GM12892 (cell line): ENCODE measurements around the gene MMP20.

ENCODE experiments used
- DNase-seq: peaks from one replicate; pipeline ENCODE4 v3.0.0; 2011; ENCODE audit not compliant: insufficient read length
- FAIRE-seq: peaks from 2 replicates; lab custom pipeline; 2011; peaks lifted over from hg19 to GRCh38; lab: Jason Lieb, UNC
- POLR2A ChIP-seq: IDR thresholded peaks from 2 replicates; pipeline ENCODE4 v1.6.1; 2011; ENCODE audit warnings: low read depth, low read length, control low read depth
- POLR2AphosphoS5 ChIP-seq: IDR thresholded peaks from 2 replicates; pipeline ENCODE4 v1.6.1; 2011; ENCODE audit warnings: low read depth, low read length, control low read depth
- TAF1 ChIP-seq: IDR thresholded peaks from 2 replicates; pipeline ENCODE4 v1.6.1; 2011; ENCODE audit warnings: low read depth, mild to moderate bottlenecking, control low read depth, low read length, borderline replicate concordance

Gene MMP20

DNA sequence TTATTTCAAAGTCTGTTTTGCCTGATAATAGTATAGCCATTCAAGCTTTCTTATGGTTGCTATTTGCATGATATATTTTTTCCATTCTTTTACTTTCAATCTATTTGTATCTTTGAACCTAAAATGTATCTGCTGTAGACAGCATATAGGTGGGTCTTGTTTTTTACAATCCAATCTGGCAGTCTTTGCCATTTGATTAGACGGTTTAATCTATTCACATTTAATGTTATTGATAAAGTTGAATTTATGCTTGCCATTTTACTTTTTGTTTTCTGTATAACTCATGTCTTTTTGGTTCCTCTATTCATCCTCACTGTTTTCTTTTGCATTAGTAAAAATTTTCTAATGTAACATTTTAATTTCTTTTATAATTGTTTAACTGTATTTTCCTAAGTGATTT, 37.4 kb downstream of the MMP20 start:
- DNase-seq: no peak
- no peak for TF ChIP-seq POLR2A
- TF ChIP-seq TAF1: no peak
- TF ChIP-seq POLR2AphosphoS5: no peak
- FAIRE-seq: no peak

DNA sequence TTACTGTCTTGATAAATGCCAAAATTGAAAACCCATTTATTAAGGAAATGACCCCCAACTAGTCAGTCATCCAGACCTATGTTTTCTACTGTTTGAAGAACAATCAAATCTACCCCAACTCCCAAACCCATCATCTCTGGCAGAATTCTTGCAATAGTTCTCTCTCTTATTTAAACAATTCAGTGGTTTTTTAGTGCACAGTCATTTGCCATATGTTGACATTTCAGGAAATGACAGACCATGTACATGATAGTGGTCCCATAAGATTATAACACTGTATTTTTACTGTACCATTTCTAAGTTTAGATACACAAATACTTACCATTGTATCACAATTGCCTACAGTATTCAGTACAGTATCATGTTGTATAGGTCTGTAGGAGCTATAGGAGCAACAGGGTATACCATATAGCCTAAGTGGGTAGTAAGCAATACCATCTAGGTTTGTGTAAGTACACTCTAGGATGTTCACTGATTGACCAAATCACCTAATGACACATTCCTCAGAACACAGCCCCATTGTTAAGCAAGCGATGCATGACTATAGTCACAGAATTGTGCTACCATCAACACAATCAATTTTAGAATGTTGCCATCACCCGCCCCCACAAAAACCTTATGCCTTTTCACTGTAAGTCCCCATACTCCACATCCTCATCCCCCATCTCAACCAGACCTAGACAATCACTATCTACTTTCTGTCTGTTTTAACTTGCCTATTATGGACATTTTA, 41.8 kb downstream of the MMP20 start:
- DNase-seq (no peak), FAIRE-seq (peak; percentile 80)
- no peak for TF ChIP-seq TAF1
- no peak for TF ChIP-seq POLR2AphosphoS5
- no peak for TF ChIP-seq POLR2A

DNA sequence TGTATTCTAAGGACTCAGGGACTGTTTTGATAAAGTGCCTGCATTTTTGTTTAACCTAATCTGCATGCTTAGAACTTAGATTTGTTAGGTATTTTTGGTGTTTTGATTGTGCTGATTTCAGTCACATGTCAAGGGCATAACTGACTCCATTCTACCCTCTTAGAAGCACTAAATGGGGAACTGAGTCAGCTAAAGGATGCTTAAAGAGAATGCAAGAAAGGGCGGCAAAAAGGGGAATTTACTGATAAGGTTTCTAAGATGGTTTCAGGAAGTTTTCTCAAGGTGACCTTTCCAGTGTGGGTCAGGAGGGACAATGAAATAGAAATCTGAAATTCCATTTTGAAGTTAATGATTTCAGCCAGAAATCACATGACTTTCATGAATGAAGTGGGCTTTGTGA, 43.0 kb downstream of the MMP20 start:
- DNase-seq (no peak), FAIRE-seq (peak; percentile 30)
- TF ChIP-seq POLR2A (no peak), POLR2AphosphoS5 (no peak), TAF1 (no peak)

DNA sequence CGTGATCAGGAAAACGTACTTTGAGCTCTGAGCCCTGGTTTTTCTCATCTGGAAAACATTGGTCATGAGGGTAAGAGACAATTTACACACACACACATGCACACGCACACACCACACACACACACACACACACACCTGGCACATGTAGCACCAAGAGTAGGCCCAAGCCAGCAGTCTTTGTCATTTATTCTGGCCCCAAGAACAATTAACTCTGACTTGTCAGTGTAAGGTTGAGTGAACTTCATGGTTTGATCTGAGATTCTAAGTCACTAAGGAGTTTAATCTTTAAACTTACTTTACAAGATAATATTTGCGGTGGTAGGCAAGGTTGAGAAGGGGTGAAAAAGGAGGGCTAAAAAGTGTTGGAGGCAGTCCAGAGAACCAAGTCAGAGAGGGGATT, 44.1 kb downstream of the MMP20 start:
- no peak for TF ChIP-seq POLR2AphosphoS5
- TF ChIP-seq POLR2A: no peak
- no peak for TF ChIP-seq TAF1
- no peak for DNase-seq
- FAIRE-seq: no peak

DNA sequence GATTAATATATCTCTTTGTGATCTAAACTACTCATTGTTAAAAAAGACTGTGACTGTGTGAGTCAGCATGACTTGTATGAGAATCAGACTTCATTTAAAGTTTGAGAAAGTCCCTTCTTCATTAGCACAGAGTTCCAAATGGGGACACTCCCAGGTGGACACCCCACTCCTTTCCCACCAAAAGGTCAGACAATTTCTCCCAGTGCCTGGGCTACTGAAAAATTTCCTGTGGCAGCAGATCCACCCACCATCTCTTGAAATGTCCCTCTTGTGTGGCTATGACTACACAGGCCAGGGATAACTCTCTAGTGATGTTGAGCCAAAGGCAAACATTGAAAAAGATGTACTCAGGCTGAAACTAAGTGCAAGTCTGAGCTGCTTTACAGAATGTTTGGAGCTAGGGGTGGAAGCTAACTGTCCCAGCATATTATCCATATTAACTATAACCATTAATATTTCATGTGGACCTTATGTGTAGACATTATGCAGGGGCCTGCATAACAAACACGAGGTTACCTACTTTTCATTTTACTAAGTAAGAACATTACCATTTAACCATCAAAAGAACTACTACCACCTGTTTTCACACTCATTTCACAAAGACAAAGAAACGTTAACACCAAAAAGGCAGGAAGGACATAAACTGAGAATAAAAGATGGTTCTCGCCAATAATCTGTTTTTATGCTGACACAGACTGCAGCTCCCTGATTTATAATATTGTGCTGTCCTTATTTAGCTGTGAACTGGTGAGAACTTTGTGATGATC, 44.8 kb downstream of the MMP20 start:
- no peak for DNase-seq
- no peak for TF ChIP-seq POLR2AphosphoS5
- no peak for TF ChIP-seq TAF1
- TF ChIP-seq POLR2A: no peak
- FAIRE-seq: peak; percentile 96

DNA sequence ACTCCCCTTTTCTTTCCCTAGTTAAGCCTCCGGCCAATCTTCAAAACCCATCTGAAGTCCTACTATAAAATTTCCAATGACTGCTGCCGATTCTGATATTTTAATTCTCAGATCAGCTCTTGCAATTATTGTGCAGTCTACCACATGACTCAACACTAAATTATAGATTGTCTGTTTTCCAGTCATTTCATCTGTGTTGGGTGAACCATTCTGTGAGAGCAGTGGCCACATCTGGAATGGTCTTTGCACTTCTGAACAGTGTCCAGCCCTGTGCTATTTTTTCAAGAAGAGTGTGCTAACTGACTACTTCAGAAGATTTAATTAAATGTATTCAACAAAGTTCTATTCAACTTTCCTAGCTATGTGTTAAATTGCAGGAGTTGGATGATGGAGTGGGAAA, 47.4 kb downstream of the MMP20 start:
- DNase-seq: no peak
- TF ChIP-seq POLR2AphosphoS5 (no peak), POLR2A (no peak), TAF1 (no peak)
- peak; percentile 51 for FAIRE-seq

DNA sequence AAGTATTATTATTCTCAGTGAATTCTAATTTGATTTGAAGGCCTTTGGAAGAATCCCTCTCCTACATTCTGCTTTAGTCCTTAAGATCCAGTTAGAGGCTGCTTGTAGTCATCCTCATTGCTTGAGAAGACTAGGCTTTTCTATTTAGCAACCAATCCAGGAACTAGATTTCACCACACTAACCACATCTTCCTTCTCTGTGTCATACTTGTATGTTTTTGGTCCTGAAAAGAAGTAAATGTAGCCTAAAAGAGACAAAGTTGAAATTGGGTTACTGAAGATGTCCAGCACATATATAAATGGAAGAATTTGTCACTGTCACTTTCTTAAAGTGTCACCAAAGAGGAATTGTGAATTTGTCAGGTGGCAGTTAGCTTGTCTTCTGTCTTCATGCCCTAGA, 48.0 kb downstream of the MMP20 start:
- FAIRE-seq (peak; percentile 86), DNase-seq (no peak)
- TF ChIP-seq POLR2A (no peak), TAF1 (no peak), POLR2AphosphoS5 (no peak)

DNA sequence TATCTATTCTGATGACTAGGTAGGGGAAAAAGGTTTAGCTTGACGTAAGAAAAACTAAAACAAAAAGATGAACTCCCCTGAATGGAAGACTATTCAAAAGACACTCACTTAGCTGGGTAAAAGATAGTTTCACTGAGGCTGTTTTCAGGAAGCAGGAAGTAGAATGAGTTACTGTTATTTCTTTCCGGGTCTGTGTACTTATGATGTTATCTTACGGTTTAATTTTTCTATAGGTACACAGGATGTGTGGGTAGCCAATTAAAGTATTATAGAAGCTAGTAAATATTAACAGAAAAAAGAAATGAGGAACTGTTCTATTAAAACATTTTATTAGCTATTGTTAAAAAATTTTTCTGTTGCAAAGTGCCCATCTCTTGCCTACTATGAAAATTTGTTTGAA, 48.8 kb downstream of the MMP20 start:
- FAIRE-seq: peak; percentile 14
- DNase-seq: no peak

DNA sequence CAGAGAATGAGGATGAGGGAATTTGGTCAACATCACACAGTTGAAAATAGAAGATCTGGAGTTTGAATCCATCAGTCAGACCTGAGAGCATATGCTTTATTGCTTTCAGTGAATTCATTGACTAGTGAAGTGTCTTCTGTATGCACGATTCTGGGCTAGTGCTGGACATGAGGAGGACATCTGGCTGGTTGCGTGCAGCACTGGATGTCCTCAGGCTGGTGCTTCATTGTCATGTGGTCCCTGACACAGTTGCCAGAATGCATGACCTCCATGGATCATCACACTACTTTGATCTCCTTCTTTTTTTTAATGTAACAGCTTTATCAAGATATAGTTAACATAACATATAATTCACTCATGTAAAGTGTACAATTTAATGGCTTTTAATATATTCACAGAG, 50.1 kb downstream of the MMP20 start:
- DNase-seq (no peak), FAIRE-seq (no peak)
- TF ChIP-seq TAF1: no peak
- no peak for TF ChIP-seq POLR2AphosphoS5
- TF ChIP-seq POLR2A: no peak

More for the DNA sequence above, 48.8 kb downstream of the MMP20 start:
- no peak for TF ChIP-seq POLR2AphosphoS5
- TF ChIP-seq TAF1: no peak
- TF ChIP-seq POLR2A: no peak

DNA sequence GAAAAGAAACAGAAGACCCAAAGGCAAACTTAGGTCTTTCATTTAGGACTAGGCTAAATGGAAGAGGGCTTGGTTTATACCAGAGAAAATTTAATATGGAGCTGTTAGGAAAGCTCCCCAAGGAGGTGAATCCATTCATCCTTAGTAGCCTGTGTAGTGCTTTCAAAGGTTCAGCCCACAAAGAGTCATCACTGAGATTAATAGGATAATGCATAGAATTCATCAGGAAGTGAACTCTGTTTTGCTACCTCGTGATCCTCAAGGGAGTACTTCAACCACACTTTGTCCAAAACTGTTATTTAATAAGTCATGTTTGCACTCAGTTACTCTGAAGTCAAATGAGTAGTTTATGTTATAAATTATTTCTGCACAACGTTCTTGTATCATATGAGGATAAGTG, 51.3 kb downstream of the MMP20 start:
- TF ChIP-seq TAF1 (no peak), POLR2A (no peak), POLR2AphosphoS5 (no peak)
- FAIRE-seq (peak; percentile 93), DNase-seq (no peak)

DNA sequence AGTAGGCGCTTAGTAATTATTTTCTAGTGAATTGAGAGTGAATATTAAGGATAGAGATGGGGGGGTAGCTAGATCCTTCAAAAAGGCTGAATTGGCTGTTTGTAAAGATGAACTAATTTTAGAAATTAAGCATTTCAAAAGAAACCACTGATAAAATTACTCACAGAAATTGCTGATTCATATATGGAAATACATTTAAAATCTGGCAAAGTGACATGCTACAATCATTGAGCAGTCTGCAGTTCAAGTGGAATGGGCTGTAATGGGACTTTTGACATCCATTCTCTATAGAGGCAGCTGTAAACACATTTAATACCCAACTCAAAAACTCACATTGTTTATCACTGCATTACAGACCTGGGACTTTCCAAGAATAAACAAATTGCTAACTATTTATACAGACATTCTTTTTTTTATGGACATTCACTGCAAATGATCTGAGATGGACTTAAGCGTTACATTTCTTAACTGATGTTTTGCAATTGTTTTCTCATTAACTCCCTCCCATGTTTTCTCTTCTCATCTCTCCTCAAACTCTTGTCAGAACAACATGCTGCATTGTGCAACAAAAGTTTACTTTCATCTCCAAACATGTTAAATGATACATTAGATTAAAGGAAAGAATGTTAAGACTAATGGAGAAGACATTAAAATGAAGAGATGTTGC, 52.4 kb downstream of the MMP20 start:
- FAIRE-seq (peak; percentile 42), DNase-seq (no peak)
- no peak for TF ChIP-seq POLR2A
- no peak for TF ChIP-seq TAF1
- TF ChIP-seq POLR2AphosphoS5: no peak

DNA sequence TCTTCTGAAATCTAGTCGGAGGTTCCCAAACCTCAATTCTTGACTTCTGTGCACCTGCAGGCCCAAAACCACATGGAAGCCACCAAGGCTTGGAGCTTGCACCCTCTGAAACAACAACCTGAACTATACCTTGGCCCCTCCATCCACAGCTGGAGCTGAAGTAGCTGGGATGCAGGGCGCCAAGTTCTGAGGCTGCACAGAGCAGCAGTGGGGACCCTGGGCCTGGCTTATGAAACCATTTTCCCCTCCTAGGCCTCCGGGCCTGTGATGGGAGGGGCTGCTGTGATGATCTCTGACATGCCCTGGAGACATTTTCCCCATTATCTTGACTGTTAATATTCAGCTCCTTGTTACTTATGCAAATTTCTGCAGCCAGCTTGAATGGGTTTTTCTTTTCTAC, 56.3 kb downstream of the MMP20 start:
- no peak for DNase-seq
- FAIRE-seq: no peak
- TF ChIP-seq POLR2AphosphoS5 (no peak), POLR2A (no peak), TAF1 (no peak)
